ENCODE results near the gene TSPAN9. TPM values are rescaled to one million over a fixed set of nuclear protein-coding genes. Genes with fewer than 3 reads are reported as not detected.

Gene TSPAN9
- total RNA-seq, 1 experiment from 2014 or later, result 9.8 TPM

- DNase-seq (ENCODE audit: low read depth), result no peak
These were observed 46.5 kb downstream of the TSPAN9 start for GRCh38 chr12:3123729-3124128.

- no peak for DNase-seq (ENCODE audit: low read depth)
These were observed 47.7 kb downstream of the TSPAN9 start for GRCh38 chr12:3124917-3125316.

GRCh38 chr12:3125674-3126073 is 48.5 kb downstream of the TSPAN9 start:
- no peak for DNase-seq (ENCODE audit: low read depth)

- no peak for DNase-seq (ENCODE audit: low read depth)
These were observed 50.7 kb downstream of the TSPAN9 start for GRCh38 chr12:3127832-3128231.

- DNase-seq (ENCODE audit: low read depth), result no peak
These were observed 51.5 kb downstream of the TSPAN9 start for GRCh38 chr12:3128498-3129293.

- peak; percentile 88 for DNase-seq (ENCODE audit: low read depth)
These were observed 52.3 kb downstream of the TSPAN9 start for GRCh38 chr12:3129301-3130056.

- DNase-seq (ENCODE audit: low read depth), result peak; percentile 74
These were observed 53.1 kb downstream of the TSPAN9 start for GRCh38 chr12:3130057-3130830.

- DNase-seq (ENCODE audit: low read depth), result no peak
These were observed 54.0 kb downstream of the TSPAN9 start for GRCh38 chr12:3131129-3131528.

GRCh38 chr12:3132636-3133404 is 55.6 kb downstream of the TSPAN9 start:
- no peak for DNase-seq (ENCODE audit: low read depth)

GRCh38 chr12:3133405-3133783 is 56.2 kb downstream of the TSPAN9 start:
- DNase-seq (ENCODE audit: low read depth), result no peak

- no peak for DNase-seq (ENCODE audit: low read depth)
These were observed 56.9 kb downstream of the TSPAN9 start for GRCh38 chr12:3134126-3134525.

GRCh38 chr12:3134526-3135135 is 57.5 kb downstream of the TSPAN9 start:
- no peak for DNase-seq (ENCODE audit: low read depth)

- peak; percentile 76 for DNase-seq (ENCODE audit: low read depth)
These were observed 58.6 kb downstream of the TSPAN9 start for GRCh38 chr12:3135522-3136461.

- no peak for DNase-seq (ENCODE audit: low read depth)
These were observed 59.6 kb downstream of the TSPAN9 start for GRCh38 chr12:3136641-3137267.

GRCh38 chr12:3137268-3137781 is 60.1 kb downstream of the TSPAN9 start:
- DNase-seq (ENCODE audit: low read depth), result peak; percentile 76

GRCh38 chr12:3137814-3138445 is 60.8 kb downstream of the TSPAN9 start:
- DNase-seq (ENCODE audit: low read depth), result no peak

- no peak for DNase-seq (ENCODE audit: low read depth)
These were observed 61.8 kb downstream of the TSPAN9 start for GRCh38 chr12:3138941-3139511.

- DNase-seq (ENCODE audit: low read depth), result no peak
These were observed 62.6 kb downstream of the TSPAN9 start for GRCh38 chr12:3139760-3140159.

All from Daoy (cell line).